GM23248 (cell line): ENCODE results near the gene RHOXF2B. TPM values are rescaled to one million over a fixed set of nuclear protein-coding genes. Genes with fewer than 3 reads are reported as not detected.

Source experiments
- DNase-seq: peaks from one replicate; pipeline ENCODE4 v3.0.0-alpha.2; 2015
- H2AFZ ChIP-seq: fragments of 200-600 bp; sonication (generic); 2 replicates; pipeline ENCODE4 v1.6.1; 2016; ENCODE audit warnings: antibody characterized with exemption
- H3F3A ChIP-seq: fragments of 200-600 bp; sonication (generic); 2 replicates; pipeline ENCODE4 v1.6.1; 2016; ENCODE audit warnings: mild to moderate bottlenecking, antibody characterized with exemption, mixed run types; ENCODE audit not compliant: insufficient read depth
- H3K27ac ChIP-seq: fragments of 200-600 bp; sonication (generic); 2 replicates; pipeline ENCODE4 v1.5.1; 2016; ENCODE audit warnings: mild to moderate bottlenecking
- H3K27me3 ChIP-seq: fragments of 200-600 bp; sonication (generic); replicated peaks from 2 replicates; pipeline ENCODE4 v1.6.1; 2016; ENCODE audit warnings: mild to moderate bottlenecking; ENCODE audit not compliant: insufficient read depth
- H3K36me3 ChIP-seq: fragments of 200-600 bp; sonication (generic); 2 replicates; pipeline ENCODE4 v1.6.1; 2016; ENCODE audit warnings: low read depth, mild to moderate bottlenecking
- H3K4me1 ChIP-seq: fragments of 200-600 bp; sonication (generic); 2 replicates; pipeline ENCODE4 v1.6.1; 2016; ENCODE audit warnings: mild to moderate bottlenecking; ENCODE audit not compliant: insufficient read depth
- H3K4me2 ChIP-seq: fragments of 200-600 bp; sonication (generic); one replicate; pipeline ENCODE4 v1.6.1; 2016; ENCODE audit warnings: mild to moderate bottlenecking; ENCODE audit not compliant: unreplicated experiment
- H3K4me3 ChIP-seq: fragments of 200-600 bp; sonication (generic); 2 replicates; pipeline ENCODE4 v1.5.1; 2016; ENCODE audit warnings: mild to moderate bottlenecking
- H3K79me2 ChIP-seq: fragments of 200-600 bp; sonication (generic); 2 replicates; pipeline ENCODE4 v1.6.1; 2016; ENCODE audit warnings: mild to moderate bottlenecking; ENCODE audit not compliant: insufficient read depth
- H3K9ac ChIP-seq: fragments of 200-600 bp; sonication (generic); 2 replicates; pipeline ENCODE4 v1.6.1; 2016; ENCODE audit warnings: mild to moderate bottlenecking
- H3K9me2 ChIP-seq: fragments of 200-600 bp; sonication (generic); 2 replicates; pipeline ENCODE4 v1.6.1; 2016; ENCODE audit warnings: mixed run types, mild to moderate bottlenecking, moderate library complexity; ENCODE audit not compliant: insufficient read depth
- H3K9me3 ChIP-seq: fragments of 200-600 bp; sonication (generic); one replicate; pipeline ENCODE4 v1.6.1; 2017; ENCODE audit warnings: low read depth
- H4K20me1 ChIP-seq: fragments of 200-600 bp; sonication (generic); 2 replicates; pipeline ENCODE4 v1.6.0; 2016; ENCODE audit not compliant: insufficient read depth
- EZH2 ChIP-seq: fragments of 200-600 bp; sonication (generic); IDR thresholded peaks from 2 replicates; pipeline ENCODE4 v1.6.1; 2018; ENCODE audit warnings: antibody characterized with exemption, mild to moderate bottlenecking; ENCODE audit not compliant: insufficient read depth, poor library complexity, severe bottlenecking
- EZH2phosphoT487 ChIP-seq: fragments of 200-600 bp; sonication (generic); IDR thresholded peaks from 2 replicates; pipeline ENCODE4 v1.6.1; 2018; ENCODE audit warnings: antibody characterized with exemption, moderate library complexity, mild to moderate bottlenecking, low read depth; ENCODE audit not compliant: insufficient read depth
- WGBS, 2 experiments: methylation state at CpG; one replicate each; pipeline ENCODE4 v1.1.6; 2015 to 2017; ENCODE audit warnings: low lambda C conversion rate in 2 of 2, low coverage in 1 of 2; ENCODE audit errors: missing lambda C conversion rate in 2 of 2; 5-methylcytosine and 5-hydroxymethylcytosine counted together
- in situ Hi-C: fragments of 300-500 bp; cut with MboI; formaldehyde crosslinking; loops from 2 replicates; pipeline ENCODE4 v1.15.0; 2020
- polyA plus RNA-seq: library from polyadenylated mRNA; unstranded; fragments of >200 nt; fragmentation: Nextera tagmentation; extraction: Ambion mirVana; gene quantifications from 2 replicates; pipeline ENCODE4 v1.2.1, GENCODE V29; 2016
- total RNA-seq: library from RNA; depleted of rRNA; stranded (reverse); fragments of >200 nt; shearing (Covaris generic); gene quantifications from 2 replicates; pipeline ENCODE4 v1.2.3, GENCODE V29; 2014; rRNA removed

Gene RHOXF2B
- total and polyA plus RNA-seq, 2 experiments from 2014 or later, result not detected

DNA sequence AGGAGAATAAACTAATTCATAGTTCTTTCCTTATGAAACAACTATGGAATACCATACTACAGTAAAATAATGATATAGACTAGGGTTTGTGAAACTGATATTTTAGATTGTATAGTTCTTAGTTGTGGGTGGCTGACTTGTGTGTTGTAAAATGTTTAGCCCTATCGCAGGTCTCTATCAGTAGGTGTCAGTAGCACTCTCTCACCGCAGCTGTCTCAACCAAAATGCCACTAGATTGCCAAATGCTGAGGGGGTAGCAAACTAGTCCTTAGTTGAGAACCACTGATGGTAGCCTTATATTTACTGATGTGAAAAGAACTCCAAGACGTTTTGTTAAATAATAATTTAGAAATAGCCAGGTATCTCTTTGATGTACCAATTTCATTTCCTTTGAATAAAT is 48.1 kb downstream of the RHOXF2B start:
- Histone ChIP-seq H4K20me1 (no peaks in the 10 kb centered on the region), H3K9me2 (no peaks in the 10 kb centered on the region), H3K4me1 (no peaks in the 10 kb centered on the region), H2AFZ (no peak overlapping the region), H3K27ac (no peak overlapping the region), H3K4me2 (no peak overlapping the region), H3K79me2 (no peaks in the 10 kb centered on the region), H3K36me3 (no peaks in the 10 kb centered on the region), H3K9me3 (no peaks in the 10 kb centered on the region), H3F3A (no peaks in the 10 kb centered on the region), H3K27me3 (no peaks in the 10 kb centered on the region), H3K9ac (no peak overlapping the region), H3K4me3 (no peak overlapping the region)
- TF ChIP-seq EZH2phosphoT487, result no peak
- TF ChIP-seq EZH2, result no peak
- no peak for DNase-seq
- WGBS, 2 experiments, result 0 to 3% methylated on average over 3 of the region's 3 CpGs
- in situ Hi-C loops, result no loop called here

DNA sequence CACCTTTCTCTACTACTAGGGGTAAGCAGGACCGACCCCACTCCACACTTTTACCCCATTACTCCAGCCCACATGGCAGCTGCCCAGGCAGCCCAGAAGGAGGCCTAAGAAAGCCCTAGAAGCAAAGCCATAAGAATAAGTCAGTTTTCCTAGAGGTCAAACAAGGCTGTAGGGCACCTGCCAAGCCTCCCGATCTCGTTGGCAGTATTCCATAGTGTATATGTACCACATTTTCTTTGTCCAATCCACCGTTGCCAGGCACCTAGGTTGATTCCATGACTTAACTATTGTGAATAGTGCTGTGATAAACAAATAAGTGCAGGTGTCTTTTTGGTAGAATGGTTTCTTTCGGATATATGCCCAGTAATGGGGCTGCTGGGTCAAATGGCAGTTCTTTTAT is 54.2 kb downstream of the RHOXF2B start:
- Histone ChIP-seq H3K79me2 (no peaks in the 10 kb centered on the region), H3K4me3 (no peak overlapping the region), H3K36me3 (no peaks in the 10 kb centered on the region), H3K27me3 (peaks cover 8% of the 10 kb centered on the region; the same call in 1 of the 2 replicates), H4K20me1 (no peaks in the 10 kb centered on the region), H3K9ac (no peak overlapping the region), H2AFZ (no peak overlapping the region), H3K4me2 (no peak overlapping the region), H3K4me1 (no peaks in the 10 kb centered on the region), H3K27ac (no peak overlapping the region), H3K9me3 (no peaks in the 10 kb centered on the region), H3K9me2 (no peaks in the 10 kb centered on the region), H3F3A (no peaks in the 10 kb centered on the region)
- WGBS, 2 experiments, result 18 to 29% methylated on average over 5 of the region's 5 CpGs
- DNase-seq, result no peak
- no peak for TF ChIP-seq EZH2
- no peak for TF ChIP-seq EZH2phosphoT487
- in situ Hi-C loops, result loop anchor here (25.0 kb wide), 2 partner anchors 89 to 189 kb away; partner anchors contain the start of gene RHOXF1

DNA sequence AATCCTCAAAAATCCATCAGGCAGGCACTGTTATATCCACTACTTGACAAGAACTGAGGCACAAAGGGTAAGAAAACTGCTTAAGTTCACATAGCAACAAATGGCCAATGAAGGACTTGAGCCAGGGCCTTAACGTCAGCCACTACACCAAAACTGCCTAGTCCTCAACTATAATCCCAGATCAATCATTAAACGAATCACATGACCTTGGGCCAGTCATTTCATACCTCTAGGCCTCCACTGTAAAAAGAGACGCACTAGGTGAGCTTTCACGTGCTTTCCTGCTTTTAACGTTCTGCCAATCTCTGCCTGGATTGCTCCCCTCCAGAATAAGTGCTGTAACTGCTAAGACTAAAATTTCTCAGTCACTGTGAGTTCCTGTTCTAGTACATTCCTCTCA is 54.7 kb downstream of the RHOXF2B start:
- DNase-seq, result no peak
- peaks cover 9% of the 10 kb centered on the region; the same call in 1 of the 2 replicates for H3K27me3 ChIP-seq
- no peaks in the 10 kb centered on the region for H4K20me1 ChIP-seq
- no peak overlapping the region for H2AFZ ChIP-seq
- H3K4me3 ChIP-seq, result no peak overlapping the region
- no peaks in the 10 kb centered on the region for H3K4me1 ChIP-seq
- 33 to 38% methylated on average over 2 to 3 of the region's 5 CpGs for WGBS, 2 experiments
- in situ Hi-C loops, result loop anchor here (25.0 kb wide), 2 partner anchors 90 to 190 kb away; partner anchors contain the start of gene RHOXF1
- H3F3A ChIP-seq, result no peaks in the 10 kb centered on the region
- H3K9ac ChIP-seq, result no peak overlapping the region
- no peaks in the 10 kb centered on the region for H3K36me3 ChIP-seq
- no peak overlapping the region for H3K4me2 ChIP-seq
- no peak overlapping the region for H3K27ac ChIP-seq
- no peaks in the 10 kb centered on the region for H3K9me3 ChIP-seq
- H3K9me2 ChIP-seq, result no peaks in the 10 kb centered on the region
- no peak for TF ChIP-seq EZH2phosphoT487
- no peaks in the 10 kb centered on the region for H3K79me2 ChIP-seq

Other genes starting within 250 kb of the RHOXF2B start
- gene UPF3B, start 224.7 kb downstream of the RHOXF2B start, total RNA-seq, result 3.1 and 3.3 TPM in 2 replicates
- 6.0 and 6.7 TPM in 2 replicates for gene UPF3B, start 224.7 kb downstream of the RHOXF2B start, polyA plus RNA-seq
- gene RNF113A, start 206.0 kb downstream of the RHOXF2B start, total RNA-seq, result 13.9 and 17.2 TPM in 2 replicates
- 20.7 and 23.1 TPM in 2 replicates for gene RNF113A, start 206.0 kb downstream of the RHOXF2B start, polyA plus RNA-seq
- 34.8 and 46.4 TPM in 2 replicates for gene NDUFA1, start 205.9 kb downstream of the RHOXF2B start, total RNA-seq
- gene NDUFA1, start 205.9 kb downstream of the RHOXF2B start, polyA plus RNA-seq, result 260 and 264 TPM in 2 replicates
- not detected in 2 replicates for gene AKAP14, start 181.8 kb downstream of the RHOXF2B start, total RNA-seq
- not detected in 2 replicates for gene AKAP14, start 181.8 kb downstream of the RHOXF2B start, polyA plus RNA-seq
- 1.3 and 3.1 TPM in 2 replicates for gene NKAP, start 133.9 kb downstream of the RHOXF2B start, total RNA-seq
- gene NKAP, start 133.9 kb downstream of the RHOXF2B start, polyA plus RNA-seq, result 3.7 and 4.0 TPM in 2 replicates
- gene RHOXF1, start 38.2 kb upstream of the RHOXF2B start, total RNA-seq, result not detected in 2 replicates
- gene RHOXF1, start 38.2 kb upstream of the RHOXF2B start, polyA plus RNA-seq, result not detected in 2 replicates
- gene RHOXF2, start 80.9 kb upstream of the RHOXF2B start, total RNA-seq, result not detected in 2 replicates
- not detected in 2 replicates for gene RHOXF2, start 80.9 kb upstream of the RHOXF2B start, polyA plus RNA-seq
- gene ZBTB33, start 173.1 kb upstream of the RHOXF2B start, total RNA-seq, result 11.5 and 11.6 TPM in 2 replicates
- 8.3 and 8.5 TPM in 2 replicates for gene ZBTB33, start 173.1 kb upstream of the RHOXF2B start, polyA plus RNA-seq
- gene TMEM255A, start 233.8 kb upstream of the RHOXF2B start, total RNA-seq, result not detected in 2 replicates
- gene TMEM255A, start 233.8 kb upstream of the RHOXF2B start, polyA plus RNA-seq, result not detected in 2 replicates